T-helper 17 cell (primary cell): ENCODE results near the gene RPE. TPM values are rescaled to one million over a fixed set of nuclear protein-coding genes. Genes with fewer than 3 reads are reported as not detected.

Source experiments
- total RNA-seq, 4 donors: library from RNA in 2 of 4; stranded (reverse) in 2 of 4; gene quantifications; one replicate each; pipeline ENCODE4 v1.2.3 and lab custom pipeline; 2022 to 2026

The RPE gene
- total RNA-seq, 2 donors from 2014 or later: 12.4 to 15.7 TPM

Other genes with a start within 250 kb of the RPE start
- not detected for gene UNC80, start 230.8 kb upstream of the RPE start, total RNA-seq
- gene KANSL1L, start 168.8 kb downstream of the RPE start, total RNA-seq: 1 to 10 TPM; 3.4 to 5.6 TPM
- not detected for gene ACADL, start 222.8 kb downstream of the RPE start, total RNA-seq